CD4-positive, alpha-beta T cell treated with Interleukin-15 for 4 hours (primary cell): ENCODE measurements around the gene LPP.

Experiments
- DNase-seq: peaks from one replicate; pipeline ENCODE4 v3.0.0-alpha.2; 2020; ENCODE audit warnings: low spot score

Gene LPP

GRCh38 chr3:188925376-188925775, 771.4 kb downstream of the LPP start:
- DNase-seq, result no peak

GRCh38 chr3:188926111-188926510, 772.2 kb downstream of the LPP start:
- DNase-seq, result no peak

- DNase-seq, result no peak
These were observed 773.0 kb downstream of the LPP start for GRCh38 chr3:188926741-188927511.

- DNase-seq, result no peak
These were observed 774.0 kb downstream of the LPP start for GRCh38 chr3:188927971-188928370.

- no peak for DNase-seq
These were observed 775.2 kb downstream of the LPP start for GRCh38 chr3:188929137-188929536.

- DNase-seq, result no peak
These were observed 777.1 kb downstream of the LPP start for GRCh38 chr3:188931036-188931435.

- DNase-seq, result no peak
These were observed 777.6 kb downstream of the LPP start for GRCh38 chr3:188931531-188931930.

GRCh38 chr3:188934989-188935388, 781.0 kb downstream of the LPP start:
- no peak for DNase-seq

- DNase-seq, result no peak
These were observed 782.7 kb downstream of the LPP start for GRCh38 chr3:188936597-188937107.

GRCh38 chr3:188937389-188937788, 783.4 kb downstream of the LPP start:
- DNase-seq, result no peak

GRCh38 chr3:188938999-188939398, 785.0 kb downstream of the LPP start:
- no peak for DNase-seq

- DNase-seq, result no peak
These were observed 786.0 kb downstream of the LPP start for GRCh38 chr3:188939814-188940572.
